ENCODE data around the gene MAGEA4.

MAGEA4 gene

DNA sequence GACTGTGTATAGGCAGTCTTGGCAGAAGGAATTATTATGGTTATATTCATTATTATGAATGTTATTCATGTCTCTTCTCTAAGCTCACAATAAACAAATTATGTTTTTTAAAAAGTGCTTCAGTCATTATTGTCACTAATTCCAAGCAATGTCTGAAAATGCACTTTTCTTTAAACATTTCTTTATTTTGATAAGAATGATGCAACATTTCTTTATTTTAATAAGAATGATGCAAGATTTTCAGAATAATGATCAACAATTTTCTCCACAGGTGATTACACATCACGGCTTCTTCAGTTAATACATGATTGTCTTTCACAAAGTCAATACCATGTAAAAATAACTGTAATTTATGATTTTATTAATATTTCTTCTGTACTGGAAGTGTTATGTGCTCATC lies 22.7 kb downstream of the MAGEA4 start:
- no peak for DNase-seq

DNA sequence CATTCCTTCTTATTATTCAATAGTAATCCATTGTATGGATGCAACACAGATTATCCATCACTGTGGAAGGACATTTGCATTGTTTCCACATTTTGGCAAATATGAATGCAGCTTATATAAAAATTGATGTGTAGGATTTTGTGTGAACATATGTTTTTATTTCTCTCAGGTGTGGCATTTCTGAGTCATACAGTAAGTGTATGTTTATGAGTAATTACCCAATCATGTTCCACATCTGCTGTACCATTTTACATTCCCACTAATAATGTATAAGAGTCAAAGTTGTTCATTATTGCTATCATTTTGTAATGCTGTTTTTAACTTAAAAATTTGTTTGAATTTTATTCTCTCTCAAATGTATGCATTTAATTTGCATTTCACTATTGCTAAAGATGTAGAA lies 25.5 kb downstream of the MAGEA4 start:
- no peak for DNase-seq

DNA sequence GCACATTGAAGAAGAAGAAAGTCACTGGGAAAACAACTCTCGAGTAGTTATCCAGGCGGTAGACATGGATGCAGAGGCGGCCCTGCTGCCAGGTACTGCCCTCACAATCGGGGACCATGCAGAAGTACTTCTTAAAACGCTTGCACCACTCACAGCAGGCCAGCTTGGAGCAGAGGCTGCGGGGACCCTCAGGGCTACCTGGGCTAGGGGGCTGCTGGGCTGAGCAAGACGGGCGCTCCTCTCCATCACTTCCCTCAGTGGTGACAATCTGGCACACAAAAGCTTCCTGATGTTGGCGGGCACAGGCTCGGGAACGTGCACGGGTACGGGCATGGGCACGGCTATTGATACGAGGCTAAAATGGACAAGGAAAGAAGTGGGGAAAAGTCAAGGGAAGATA lies 42.0 kb downstream of the MAGEA4 start:
- DNase-seq, result no peak

DNA sequence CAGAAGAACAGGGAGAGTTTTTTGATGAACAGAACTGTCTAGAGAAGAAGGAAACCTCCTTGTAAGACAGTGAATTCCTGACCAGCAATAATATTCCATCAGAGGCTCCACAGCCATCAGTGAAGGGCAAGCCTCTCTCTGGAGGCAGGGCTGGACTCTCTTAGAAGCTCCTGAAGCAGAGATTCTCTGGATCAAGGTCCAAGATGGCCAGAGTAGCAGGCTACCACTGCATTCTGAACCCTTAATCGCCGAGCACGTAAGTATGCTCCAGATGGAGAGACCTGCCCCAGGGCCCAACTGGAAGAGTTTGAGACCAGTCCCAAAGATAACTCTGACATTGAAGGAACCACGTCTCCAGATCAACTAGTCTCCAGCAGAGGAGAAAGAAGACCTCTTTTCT lies 45.4 kb downstream of the MAGEA4 start:
- DNase-seq, result no peak

DNA sequence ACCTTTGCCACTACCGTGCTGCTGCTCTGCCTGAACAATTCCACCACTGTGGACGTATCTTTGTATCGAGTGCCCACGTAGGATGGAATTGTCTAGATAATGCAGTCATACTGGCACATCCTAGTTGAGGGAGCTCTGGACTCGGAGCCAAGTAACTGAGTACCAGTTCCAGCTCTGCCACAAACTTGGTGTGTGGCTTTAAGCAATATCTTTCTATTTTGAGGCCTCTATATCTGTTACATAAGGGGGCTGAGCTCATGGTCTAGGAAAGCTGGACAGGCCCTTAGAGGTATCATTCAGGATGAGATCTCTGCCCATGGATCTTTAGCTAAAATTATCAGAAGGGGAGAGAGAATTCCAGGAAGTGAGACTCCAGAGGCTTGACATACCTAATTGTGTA lies 49.3 kb downstream of the MAGEA4 start:
- no peak for DNase-seq

DNA sequence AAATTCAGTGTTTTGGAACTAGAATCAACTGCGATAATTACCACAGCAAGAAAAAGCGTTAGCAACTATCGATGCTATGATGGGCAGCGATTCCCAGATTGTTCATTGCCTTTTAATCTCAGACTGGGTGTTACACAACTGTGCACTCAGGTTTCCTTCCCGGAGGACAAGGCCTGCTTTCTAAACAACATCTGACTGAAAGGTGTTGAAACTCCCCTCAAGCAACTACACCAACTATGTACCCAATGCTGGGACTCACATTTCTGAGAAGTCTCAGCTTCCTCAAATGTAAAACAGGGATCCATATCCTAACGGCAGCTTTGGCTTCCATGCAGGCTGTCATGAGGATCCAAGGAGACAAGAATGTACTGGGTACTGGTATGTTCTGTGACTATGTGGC lies 53.5 kb downstream of the MAGEA4 start:
- no peak for DNase-seq

DNA sequence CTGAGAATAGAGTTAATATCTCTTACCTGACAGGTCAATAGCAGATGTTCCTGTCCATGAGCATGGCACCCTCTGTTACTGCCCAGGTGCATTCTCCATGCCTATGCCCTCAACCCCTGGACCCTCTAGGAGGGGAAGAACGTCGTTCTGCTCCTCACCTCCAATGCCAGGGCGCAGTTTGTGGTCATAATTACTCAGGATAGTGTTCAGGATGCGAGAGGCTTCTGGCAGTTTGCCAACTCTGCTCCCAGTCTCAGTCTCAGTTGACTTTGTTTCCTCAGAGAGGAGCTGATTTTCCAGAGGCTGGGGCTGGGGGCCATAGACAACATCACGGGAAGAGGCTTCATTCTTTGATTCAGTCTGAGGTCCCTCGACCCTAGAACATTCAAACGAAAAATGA lies 57.3 kb downstream of the MAGEA4 start:
- DNase-seq, result no peak

DNA sequence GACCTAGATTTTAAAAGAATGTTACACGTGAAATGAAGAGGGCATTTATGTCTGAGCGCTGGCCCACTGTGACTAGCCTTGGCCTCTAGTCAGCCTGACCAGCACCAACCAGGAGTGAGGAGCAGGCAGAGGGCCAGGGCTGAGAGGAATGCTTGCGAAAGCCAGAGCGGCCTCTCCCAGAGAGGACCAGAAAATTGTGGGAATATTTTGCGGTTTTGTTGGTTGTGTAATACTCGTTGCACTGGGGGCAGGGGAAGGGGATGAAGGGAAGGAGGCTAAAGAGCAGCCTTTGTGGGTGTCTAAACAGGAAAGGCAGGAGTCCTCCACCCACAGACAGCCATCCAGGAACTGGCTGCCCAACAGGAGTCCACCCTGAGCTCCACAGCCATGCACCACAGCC lies 58.0 kb downstream of the MAGEA4 start:
- DNase-seq, result no peak

DNA sequence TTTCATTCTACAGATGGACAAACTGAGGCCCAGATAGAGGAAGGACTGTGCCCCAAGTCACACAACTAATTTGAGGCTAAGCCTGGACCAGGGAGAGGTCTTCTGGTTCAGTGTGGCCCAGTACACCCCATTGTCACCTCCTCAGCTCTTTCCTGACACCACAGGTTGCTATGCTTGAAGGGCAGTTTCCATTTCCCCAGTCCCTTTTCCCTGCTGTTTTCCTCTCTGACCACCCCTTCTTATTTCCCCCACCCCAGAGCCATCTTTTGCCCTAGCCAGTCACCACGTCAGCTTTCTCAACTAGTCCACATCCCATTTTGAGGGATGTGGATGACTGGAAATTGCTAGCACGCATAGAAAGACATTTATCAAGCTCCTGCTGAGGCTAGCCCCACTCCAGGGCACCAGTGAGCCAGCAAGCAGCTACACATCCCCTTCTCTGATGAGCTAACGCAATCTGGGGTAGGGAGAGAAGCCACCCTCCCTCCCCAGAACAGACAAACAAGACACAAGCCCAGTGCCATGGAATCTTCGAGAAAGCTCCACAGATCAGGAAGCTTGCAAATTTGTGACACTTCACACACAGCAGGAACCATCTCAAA lies 60.5 kb downstream of the MAGEA4 start:
- DNase-seq, result no peak

DNA sequence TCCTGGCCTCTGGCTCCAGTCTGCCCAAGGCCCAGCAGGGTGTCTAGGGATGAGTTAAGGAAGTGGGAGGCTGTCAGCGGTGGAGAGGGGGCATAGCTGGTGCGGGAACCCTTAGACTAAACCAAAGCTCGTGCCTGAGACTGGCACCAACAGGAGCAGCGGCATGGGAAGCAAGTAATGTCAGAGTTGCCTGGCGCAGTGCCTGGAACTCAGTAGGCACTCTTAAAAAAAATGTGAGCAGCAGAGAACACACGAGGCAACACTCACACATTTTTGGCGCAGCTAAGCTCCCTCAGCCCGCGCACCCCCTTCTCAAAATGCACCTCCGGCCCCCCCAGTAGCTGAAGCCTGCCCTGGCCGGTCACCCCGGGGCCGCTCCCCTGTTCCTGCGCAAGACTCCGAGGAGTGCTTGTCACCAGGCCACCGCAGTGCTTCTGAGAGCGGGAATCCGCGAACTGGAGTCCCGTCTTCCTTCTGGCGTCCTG lies 61.2 kb downstream of the MAGEA4 start:
- no peak for DNase-seq

Data from CD4-positive, alpha-beta T cell treated with Interleukin-17A for 4 hours (primary cell).